Esophagus (tissue), 2 donors: ENCODE measurements around the gene UBE3A. TPM values are rescaled to one million over a fixed set of nuclear protein-coding genes. Genes with fewer than 3 reads are reported as not detected.
"Not testable (repeated sequence)": the region's sequence is repeated elsewhere in the genome, so short reads cannot be mapped to it uniquely, and the experiment has no call there.

Experiments
- H3K27ac ChIP-seq, 2 donors: one replicate each; pipeline ENCODE4 v1.5.1; 2013; ENCODE audit warnings: low read depth in 2 of 2, mild to moderate bottlenecking in 2 of 2, inconsistent platforms in 1 of 2, low read length in 1 of 2, moderate library complexity in 1 of 2
- H3K27me3 ChIP-seq, 2 donors: one replicate each; pipeline ENCODE4 v1.6.1; 2013; ENCODE audit warnings: low read length in 2 of 2, control low read depth in 1 of 2, mild to moderate bottlenecking in 1 of 2; ENCODE audit not compliant: insufficient read depth in 2 of 2, control insufficient read depth in 1 of 2
- H3K36me3 ChIP-seq, 2 donors: one replicate each; pipeline ENCODE4 v1.6.1; 2013; ENCODE audit warnings: low read length in 1 of 2; ENCODE audit not compliant: control insufficient read depth in 2 of 2, insufficient read depth in 2 of 2
- H3K4me1 ChIP-seq, 2 donors: one replicate each; pipeline ENCODE4 v1.6.1; 2013; ENCODE audit warnings: low read length in 1 of 2; ENCODE audit not compliant: control insufficient read depth in 2 of 2, insufficient read depth in 2 of 2
- H3K4me3 ChIP-seq, 2 donors: one replicate each; pipeline ENCODE4 v1.5.1; 2013; ENCODE audit warnings: low read length in 2 of 2, mild to moderate bottlenecking in 2 of 2, low read depth in 1 of 2, moderate library complexity in 1 of 2
- H3K9me3 ChIP-seq, 2 donors: one replicate each; pipeline ENCODE4 v1.6.1; 2013; ENCODE audit warnings: mild to moderate bottlenecking in 2 of 2, low read depth in 1 of 2, low read length in 1 of 2, moderate library complexity in 1 of 2; ENCODE audit not compliant: control insufficient read depth in 2 of 2, insufficient read depth in 1 of 2
- WGBS, 2 donors: extraction: QIAGEN DNeasy Blood & Tissue Kit; methylation state at CpG; one replicate each; pipeline ENCODE4 v1.1.7; 2013; 5-methylcytosine and 5-hydroxymethylcytosine counted together
- polyA plus RNA-seq, 2 donors: library from polyadenylated mRNA; stranded (reverse); fragments of 200-250 nt; gene quantifications; one replicate each; pipeline ENCODE4 v1.2.3, GENCODE V29; 2013
- donor health status: healthy with polysubstance abuse.
- donor health status: Bipolar disorder and iron deficiency.

UBE3A gene
- polyA plus RNA-seq, 2 donors: 14.8 to 15.1 TPM

DNA sequence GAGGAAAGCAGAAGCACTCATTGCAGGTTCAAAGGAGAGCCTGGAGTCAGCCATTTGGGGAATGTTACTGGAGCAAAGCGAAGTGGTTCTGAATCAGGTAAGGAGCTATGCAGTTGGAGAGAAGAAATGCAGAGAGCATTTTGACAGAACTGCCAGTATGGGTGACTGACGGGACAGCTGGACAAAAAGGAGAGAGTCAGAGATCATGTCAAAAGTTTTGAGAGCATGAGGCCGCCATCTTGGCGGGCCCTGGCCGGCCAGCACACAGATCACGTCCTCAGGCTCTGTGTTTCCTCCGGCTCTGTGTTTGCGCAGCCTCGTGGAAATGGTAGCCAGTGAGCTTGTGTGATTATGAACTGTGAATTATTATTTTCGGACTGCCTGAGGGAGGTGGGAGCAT lies 29.8 kb upstream of the UBE3A start:
- Histone ChIP-seq H3K36me3 (no peaks in the 10 kb centered on the region), H3K27me3 (no peaks in the 10 kb centered on the region), H3K9me3 (no peaks in the 10 kb centered on the region), H3K4me1 (peaks cover 6 to 8% of the 10 kb centered on the region in 2 donors), H3K27ac (no peak overlapping the region), H3K4me3 (no peak overlapping the region)
- 81 to 92% methylated on average over 10 of the region's 10 CpGs for WGBS, 2 donors

DNA sequence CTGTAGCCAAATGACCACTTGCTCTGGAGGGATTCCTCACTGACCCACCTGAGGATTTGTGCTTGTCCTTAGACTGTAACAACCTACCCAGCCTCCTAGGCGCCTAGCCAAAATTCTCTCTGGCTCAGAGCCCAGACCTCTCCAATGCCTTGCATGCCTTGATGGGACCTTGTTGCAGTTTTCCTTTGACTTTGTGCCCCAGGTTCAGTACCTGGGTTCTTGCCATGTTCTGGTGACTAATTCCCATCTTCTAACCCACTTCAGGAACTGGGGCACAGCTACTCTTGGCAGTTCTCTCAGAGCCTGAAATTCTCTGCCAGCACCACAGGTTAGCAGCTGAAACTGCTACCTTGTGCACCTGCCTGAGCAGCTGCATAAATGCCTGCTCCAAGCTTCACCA lies 27.0 kb upstream of the UBE3A start:
- Histone ChIP-seq H3K36me3 (no peaks in the 10 kb centered on the region), H3K27me3 (no peaks in the 10 kb centered on the region), H3K27ac (no peak overlapping the region), H3K4me3 (no peak overlapping the region), H3K9me3 (no peaks in the 10 kb centered on the region), H3K4me1 (peaks cover 6 to 8% of the 10 kb centered on the region in 2 donors)
- WGBS, 2 donors: 49 to 67% methylated on average over 1 of the region's 1 CpG

DNA sequence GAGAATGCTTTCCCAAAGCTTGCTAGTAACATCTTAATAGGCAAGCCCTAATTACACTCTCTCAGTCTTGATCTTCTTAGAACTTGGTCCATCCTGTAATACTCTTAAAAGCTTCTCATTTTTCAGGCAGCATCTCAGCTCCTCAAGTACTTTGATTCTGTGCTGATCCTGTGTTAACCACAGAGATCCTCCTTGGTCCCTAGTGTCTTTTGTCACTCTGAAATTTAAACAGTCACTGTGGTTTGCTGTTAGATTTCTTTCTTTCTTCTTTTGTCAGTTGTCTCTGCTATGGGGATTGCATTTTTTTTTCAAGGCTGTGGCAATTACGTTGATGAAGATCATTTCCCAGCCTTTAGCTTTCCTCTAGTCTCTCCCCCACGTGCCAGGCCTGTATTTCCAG lies 26.0 kb upstream of the UBE3A start:
- Histone ChIP-seq H3K27me3 (no peaks in the 10 kb centered on the region), H3K9me3 (no peaks in the 10 kb centered on the region), H3K4me3 (no peak overlapping the region), H3K27ac (no peak overlapping the region), H3K4me1 (peaks cover 6 to 8% of the 10 kb centered on the region in 2 donors), H3K36me3 (no peaks in the 10 kb centered on the region)
- WGBS, 2 donors: 46 to 54% methylated on average over 2 of the region's 2 CpGs

DNA sequence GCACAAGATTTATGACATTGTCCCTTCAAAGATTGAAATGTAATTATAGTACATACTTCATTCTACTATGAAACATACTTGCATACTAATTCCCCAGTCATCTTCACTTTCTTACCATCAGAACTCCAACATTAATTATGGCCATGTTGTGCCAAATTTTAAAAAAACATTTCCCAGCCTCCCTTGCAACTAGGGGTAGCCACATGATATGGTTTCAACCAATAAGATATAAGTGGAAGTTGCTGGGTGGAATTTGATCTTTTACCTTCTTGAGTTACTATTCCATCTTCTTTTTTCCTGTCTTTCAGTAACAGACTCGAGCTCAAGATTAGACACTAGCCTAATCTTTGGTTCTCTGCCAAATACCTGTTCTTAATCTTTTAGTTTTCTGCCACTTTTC lies 25.6 kb upstream of the UBE3A start:
- 0 to 5% methylated on average over 1 of the region's 1 CpG for WGBS, 2 donors
- no peak overlapping the region for H3K4me3 ChIP-seq
- no peak overlapping the region for H3K27ac ChIP-seq
- no peaks in the 10 kb centered on the region for H3K9me3 ChIP-seq
- no peaks in the 10 kb centered on the region for H3K36me3 ChIP-seq
- peaks cover 6 to 8% of the 10 kb centered on the region in 2 donors for H3K4me1 ChIP-seq
- H3K27me3 ChIP-seq: no peaks in the 10 kb centered on the region

DNA sequence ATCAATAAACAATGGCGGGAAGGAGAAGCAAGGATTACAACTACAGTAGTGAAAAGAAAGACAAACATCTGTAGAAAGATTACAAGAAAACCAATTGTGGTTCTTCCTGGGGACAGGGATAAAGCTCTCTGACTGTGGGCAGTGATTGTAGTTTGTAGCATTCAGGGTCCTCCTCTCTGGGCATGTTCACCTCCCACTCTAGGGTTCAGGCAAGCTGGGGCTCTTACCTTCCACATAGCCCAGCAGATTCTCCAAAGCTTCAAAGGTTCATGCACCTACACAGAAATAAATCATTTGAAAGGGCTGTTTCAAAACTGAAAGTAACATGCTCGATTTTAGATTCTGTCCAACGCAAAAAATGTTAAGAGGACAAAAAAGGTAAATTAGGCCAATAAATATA lies 17.4 kb upstream of the UBE3A start:
- Histone ChIP-seq H3K27me3 (no peaks in the 10 kb centered on the region), H3K4me3 (no peak overlapping the region), H3K9me3 (no peaks in the 10 kb centered on the region), H3K36me3 (no peaks in the 10 kb centered on the region), H3K27ac (no peak overlapping the region), H3K4me1 (no peaks in the 10 kb centered on the region)
- 77 to 80% methylated on average over 3 of the region's 3 CpGs for WGBS, 2 donors

DNA sequence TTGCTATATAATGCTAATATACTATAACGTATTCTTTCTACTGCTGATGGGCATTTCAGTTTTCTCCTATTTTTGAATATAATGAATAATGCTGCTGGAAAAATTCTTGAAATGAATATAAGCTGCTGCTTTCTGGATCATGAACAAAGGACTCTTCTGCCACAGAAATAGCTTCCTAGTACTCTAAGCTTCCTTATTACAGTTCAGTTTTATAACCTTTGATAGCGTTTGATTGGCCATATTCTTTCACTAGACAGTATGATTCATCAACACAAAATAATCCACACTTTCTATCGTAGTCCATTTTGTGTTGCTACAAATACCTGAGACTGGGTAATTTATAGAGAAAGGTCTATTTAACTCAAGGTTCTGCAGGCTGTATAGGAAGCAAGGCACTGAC lies 16.4 kb upstream of the UBE3A start:
- Histone ChIP-seq H3K9me3 (no peaks in the 10 kb centered on the region), H3K4me3 (no peak overlapping the region), H3K36me3 (no peaks in the 10 kb centered on the region), H3K27me3 (no peaks in the 10 kb centered on the region), H3K27ac (no peak overlapping the region), H3K4me1 (no peaks in the 10 kb centered on the region)
- 67 to 72% methylated on average over 3 of the region's 3 CpGs for WGBS, 2 donors

DNA sequence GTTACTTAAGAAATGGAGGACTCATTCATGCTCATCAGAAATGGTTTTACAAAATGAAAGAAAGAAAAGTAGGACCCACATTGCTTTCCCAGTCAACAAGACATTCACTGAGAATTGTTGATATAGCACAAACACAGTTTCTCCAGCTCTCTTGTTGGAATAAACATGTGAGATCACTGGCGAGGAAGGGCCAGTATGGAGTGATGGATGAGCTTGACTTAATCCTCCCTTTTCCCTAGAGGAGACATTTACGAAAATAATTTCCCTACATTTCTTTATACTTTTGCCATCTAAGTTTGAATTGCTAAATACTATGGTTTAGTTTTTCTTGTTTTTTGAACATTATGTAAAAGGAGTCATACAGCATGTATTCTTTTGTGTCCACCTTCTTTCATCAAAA lies 15.9 kb upstream of the UBE3A start:
- no peaks in the 10 kb centered on the region for H3K4me1 ChIP-seq
- H3K4me3 ChIP-seq: no peak overlapping the region
- 62 to 74% methylated on average over 2 of the region's 2 CpGs for WGBS, 2 donors
- no peak overlapping the region for H3K27ac ChIP-seq
- no peaks in the 10 kb centered on the region for H3K9me3 ChIP-seq
- no peaks in the 10 kb centered on the region for H3K36me3 ChIP-seq
- no peaks in the 10 kb centered on the region for H3K27me3 ChIP-seq

DNA sequence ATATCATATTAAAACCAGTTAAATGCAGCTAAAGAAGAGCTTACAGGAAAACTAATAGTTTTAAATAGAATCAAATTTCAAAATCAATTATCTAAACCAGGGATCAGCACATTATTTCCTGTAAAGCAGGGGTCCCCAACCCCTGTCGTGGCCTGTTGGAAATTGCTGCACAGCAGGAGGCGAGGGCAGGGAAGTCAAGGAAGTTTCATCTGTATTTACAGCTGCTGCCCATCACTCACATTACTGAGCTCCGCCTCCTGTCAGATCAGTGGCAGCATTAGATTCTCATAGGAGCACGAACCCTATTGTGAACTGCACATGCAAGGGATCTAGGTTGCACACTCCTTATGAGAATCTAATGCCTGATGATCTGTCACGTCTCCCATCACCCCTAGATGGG lies 14.4 kb upstream of the UBE3A start:
- not testable (repeated sequence) for H3K36me3 ChIP-seq, H3K4me3 ChIP-seq, H3K27ac ChIP-seq, H3K27me3 ChIP-seq, H3K9me3 ChIP-seq, H3K4me1 ChIP-seq
- 83 to 86% methylated on average over 5 of the region's 5 CpGs for WGBS, 2 donors

DNA sequence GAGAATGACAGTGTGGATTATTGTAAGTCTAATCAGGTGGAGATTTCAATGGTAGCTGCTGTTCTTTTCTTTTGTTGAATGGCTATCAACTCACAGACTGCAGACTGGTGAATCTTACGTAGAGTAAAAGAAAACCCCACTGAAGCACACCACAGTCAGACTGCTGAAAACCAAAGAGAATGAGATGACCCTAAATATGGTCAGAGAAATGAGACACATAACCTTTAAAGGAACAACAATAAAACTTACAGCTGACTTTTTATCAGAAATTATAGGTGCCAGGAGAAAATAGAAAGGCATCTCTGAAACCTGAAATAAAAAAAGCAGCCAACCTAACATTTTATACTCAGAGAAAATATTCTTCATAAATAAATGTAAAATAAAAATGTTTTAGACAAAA lies 12.7 kb upstream of the UBE3A start:
- Histone ChIP-seq H3K4me1 (no peaks in the 10 kb centered on the region), H3K4me3 (no peak overlapping the region), H3K27ac (no peak overlapping the region), H3K27me3 (no peaks in the 10 kb centered on the region), H3K36me3 (no peaks in the 10 kb centered on the region), H3K9me3 (no peaks in the 10 kb centered on the region)
- 96 to 98% methylated on average over 1 of the region's 1 CpG for WGBS, 2 donors

DNA sequence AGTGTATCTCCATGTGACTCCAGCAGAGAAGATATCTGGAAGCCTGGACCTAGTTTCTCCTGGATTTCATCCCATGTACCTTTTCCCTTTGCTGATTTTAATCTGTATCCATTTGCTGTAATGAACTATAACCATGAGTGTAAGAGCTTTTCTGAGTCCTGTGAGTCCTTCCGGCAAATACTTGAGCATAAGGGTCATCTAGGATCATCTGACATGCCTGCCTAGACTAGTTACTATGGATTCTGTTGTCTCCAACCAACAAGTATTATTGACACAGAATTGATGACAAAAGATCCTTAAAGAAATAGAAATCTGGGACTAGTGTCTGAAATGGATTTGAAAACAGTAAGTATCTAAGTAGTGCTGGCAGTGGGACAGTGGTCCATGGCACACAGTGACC lies 11.3 kb upstream of the UBE3A start:
- Histone ChIP-seq H3K9me3 (no peaks in the 10 kb centered on the region), H3K4me3 (no peak overlapping the region), H3K27me3 (no peaks in the 10 kb centered on the region), H3K27ac (no peak overlapping the region), H3K36me3 (no peaks in the 10 kb centered on the region), H3K4me1 (no peaks in the 10 kb centered on the region)
- 96 to 97% methylated on average over 1 of the region's 1 CpG for WGBS, 2 donors
